Activated CD4-positive, CD25-positive, alpha-beta regulatory T cell treated with anti-CD3 and anti-CD28 coated beads, Interleukin-2, amount 50 U/mL, for 16 hours (primary cell): ENCODE results near the gene COL15A1.
"Not testable (repeated sequence)": the region's sequence is repeated elsewhere in the genome, so short reads cannot be mapped to it uniquely, and the experiment has no call there.

Experiments
- DNase-seq: peaks from one replicate; pipeline ENCODE4 v3.0.0-alpha.2; 2020; ENCODE audit warnings: low read depth, low spot score

COL15A1 gene

GRCh38 chr9:98994172-98995058, 50.7 kb downstream of the COL15A1 start:
- DNase-seq, result no peak

GRCh38 chr9:98995059-98995671, 51.5 kb downstream of the COL15A1 start:
- no peak for DNase-seq

- DNase-seq, result no peak
These were observed 52.3 kb downstream of the COL15A1 start for GRCh38 chr9:98995971-98996504.

- no peak for DNase-seq
These were observed 53.9 kb downstream of the COL15A1 start for GRCh38 chr9:98997604-98998003.

- no peak for DNase-seq
These were observed 54.9 kb downstream of the COL15A1 start for GRCh38 chr9:98998441-98999151.

GRCh38 chr9:98999152-98999525, 55.4 kb downstream of the COL15A1 start:
- DNase-seq, result no peak

- peak; percentile 24 for DNase-seq
These were observed 57.0 kb downstream of the COL15A1 start for GRCh38 chr9:99000476-99001395.

GRCh38 chr9:99001892-99002291, 58.2 kb downstream of the COL15A1 start:
- DNase-seq, result no peak

GRCh38 chr9:99002706-99003105, 59.0 kb downstream of the COL15A1 start:
- no peak for DNase-seq

GRCh38 chr9:99003308-99003707, 59.6 kb downstream of the COL15A1 start:
- no peak for DNase-seq

GRCh38 chr9:99004115-99004514, 60.4 kb downstream of the COL15A1 start:
- DNase-seq, result no peak

- no peak for DNase-seq
These were observed 61.2 kb downstream of the COL15A1 start for GRCh38 chr9:99004717-99005460.

- no peak for DNase-seq
These were observed 61.9 kb downstream of the COL15A1 start for GRCh38 chr9:99005651-99006050.

GRCh38 chr9:99006511-99006910, 62.8 kb downstream of the COL15A1 start:
- DNase-seq, result no peak

GRCh38 chr9:99006979-99007378, 63.3 kb downstream of the COL15A1 start:
- no peak for DNase-seq

GRCh38 chr9:99008203-99008602, 64.5 kb downstream of the COL15A1 start:
- DNase-seq, result no peak

- DNase-seq, result not testable (repeated sequence)
These were observed 66.7 kb downstream of the COL15A1 start for GRCh38 chr9:99010393-99010792.

- DNase-seq, result no peak
These were observed 67.5 kb downstream of the COL15A1 start for GRCh38 chr9:99011161-99011709.

GRCh38 chr9:99012957-99013512, 69.3 kb downstream of the COL15A1 start:
- DNase-seq, result no peak

GRCh38 chr9:99013550-99013949, 69.8 kb downstream of the COL15A1 start:
- no peak for DNase-seq
